Transverse colon (tissue), 4 donors: ENCODE results near the gene SOCS1. TPM values are rescaled to one million over a fixed set of nuclear protein-coding genes. Genes with fewer than 3 reads are reported as not detected.

ENCODE experiments used
- DNase-seq: peaks from one replicate; pipeline ENCODE4 v3.0.0-alpha.2; 2019
- H3K27ac ChIP-seq, 4 donors: fragments of 200-600 bp; sonication (generic); 2 replicates each; pipeline ENCODE4 v1.5.1; 2016 to 2018; ENCODE audit warnings: inconsistent platforms in 4 of 4
- H3K27me3 ChIP-seq: fragments of 200-600 bp; sonication (generic); 2 replicates; pipeline ENCODE4 v1.5.1; 2017; ENCODE audit warnings: inconsistent platforms
- H3K36me3 ChIP-seq, 4 donors: fragments of 200-600 bp; sonication (generic); 2 replicates each; pipeline ENCODE4 v1.5.1; 2017 to 2019; ENCODE audit warnings: inconsistent platforms in 4 of 4
- H3K4me1 ChIP-seq, 4 donors: fragments of 200-600 bp; sonication (generic); 2 replicates each; pipeline ENCODE4 v1.5.1; 2017 to 2020; ENCODE audit warnings: inconsistent platforms in 4 of 4
- H3K4me3 ChIP-seq, 4 donors: fragments of 200-600 bp; sonication (generic); 1 replicate in 1 of 4; 2 replicates in 3 of 4; pipeline versions ENCODE4 v1.5.1 to v1.6.1; 2017 to 2019; ENCODE audit warnings: inconsistent platforms in 4 of 4
- H3K9me3 ChIP-seq, 2 donors: fragments of 200-600 bp; sonication (generic); 2 replicates each; pipeline ENCODE4 v1.5.1; 2017 to 2019; ENCODE audit warnings: inconsistent platforms in 2 of 2
- CTCF ChIP-seq, 5 experiments: fragments of 200-600 bp in 3 of 5; fragments of 450-650 bp in 2 of 5; sonication (generic) in 3 of 5; IDR thresholded peaks; 1 replicate in 2 of 5; 2 replicates in 3 of 5; pipeline ENCODE4 v1.5.1; 2016 to 2017; ENCODE audit warnings: antibody characterized with exemption in 5 of 5, inconsistent platforms in 3 of 5, mild to moderate bottlenecking in 2 of 5, moderate library complexity in 1 of 5
- EP300 ChIP-seq: sonication (generic); formaldehyde crosslinking; IDR thresholded peaks from one replicate; pipeline ENCODE4 v1.6.1; 2017; ENCODE audit warnings: antibody characterized with exemption, low read depth
- POLR2A ChIP-seq: fragments of 450-650 bp; IDR thresholded peaks from one replicate; pipeline ENCODE4 v1.6.1; 2016; ENCODE audit warnings: antibody characterized with exemption, mild to moderate bottlenecking, moderate library complexity
- POLR2AphosphoS5 ChIP-seq, 3 donors: sonication (generic); formaldehyde crosslinking; IDR thresholded peaks; one replicate each; pipeline ENCODE4 v1.6.1; 2016; ENCODE audit warnings: antibody characterized with exemption in 3 of 3
- WGBS, 2 donors: methylation state at CpG; one replicate each; pipeline ENCODE4 v1.1.5; 2018; ENCODE audit warnings: low coverage in 1 of 2; 5-methylcytosine and 5-hydroxymethylcytosine counted together
- in situ Hi-C, 4 donors: fragments of 200-750 bp; cut with MboI; loops; one replicate each; pipeline versions ENCODE4 v1.15.0 to v1.15.1; 2017; ENCODE audit warnings: low sequenced_read_pairs in 3 of 4, low pct_ligation_motif_present in 1 of 4, low pct_unique_long_range_greater_than_20kb in 1 of 4
- intact Hi-C: fragments of 100-400 bp; cut with DNase I; formaldehyde crosslinking; loops from one replicate; pipeline ENCODE4 v1.15.1; 2023; ENCODE audit warnings: low total_unique reads
- total RNA-seq, 4 donors: library from RNA; depleted of rRNA; stranded (reverse); fragments of >200 nt; gene quantifications; one replicate each; pipeline ENCODE4 v1.1.0, GENCODE V29; 2016

The SOCS1 gene
- total RNA-seq, 4 donors from 2014 or later: 2.2 to 17.6 (median 10.8) TPM

DNA sequence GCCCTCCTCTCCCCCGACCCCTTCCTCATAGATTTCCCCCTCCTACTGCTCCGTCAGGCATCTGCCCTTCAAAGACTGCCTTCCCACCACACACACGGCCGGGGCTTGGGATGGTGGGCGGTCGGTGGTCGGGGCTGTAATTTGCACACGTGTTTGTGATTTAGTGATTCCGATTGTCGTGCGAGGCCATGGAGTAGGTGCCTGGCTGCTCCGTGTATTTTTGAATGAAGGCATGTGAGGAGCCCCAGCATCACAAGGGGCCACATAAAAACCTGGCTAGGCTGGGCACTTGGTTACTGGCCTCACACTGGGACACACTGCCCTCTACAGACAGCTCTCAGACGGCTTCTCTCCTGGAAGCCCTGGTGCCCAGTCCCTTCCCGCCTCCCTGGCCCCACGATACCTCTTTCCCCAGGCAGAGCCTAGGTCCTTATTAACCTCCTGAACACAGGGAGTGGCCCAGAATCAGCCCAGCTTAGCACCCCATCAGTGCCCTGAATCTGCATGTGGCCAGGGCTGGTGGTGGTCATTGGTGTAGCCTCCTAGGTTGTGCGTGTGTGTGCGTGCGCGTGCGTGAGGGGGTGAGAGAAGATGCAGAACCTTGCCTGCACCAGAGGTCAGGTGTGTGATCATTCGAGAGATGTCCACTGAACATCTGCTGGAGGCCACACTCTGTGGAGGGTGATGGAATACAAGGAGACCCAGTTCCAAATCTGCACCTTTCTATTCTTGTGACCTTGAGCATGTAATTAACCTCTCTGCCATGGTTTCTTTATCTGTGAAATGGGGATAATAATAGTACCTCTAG lies 1.3 kb upstream of the SOCS1 start:
- Histone ChIP-seq H3K4me1 (peaks cover 16 to 46% (median 35%) of the 10 kb centered on the region in 4 donors), H3K36me3 (no peaks in the 10 kb centered on the region), H3K9me3 (no peaks in the 10 kb centered on the region), H3K4me3 (peak overlapping the region in 3 of 4 donors; percentile 78 to 96 (median 84)), H3K27me3 (no peaks in the 10 kb centered on the region), H3K27ac (peak overlapping the region; percentile 96 to 99 (median 98))
- WGBS, 2 donors: 26% methylated on average over 21 of the region's 21 CpGs; no CpG with 5 or more reads in 1 of the 2 donors
- intact Hi-C loops: loop anchor here (10.0 kb wide), 3 partner anchors 97 to 183 kb away; no protein-coding TSS in a partner anchor
- in situ Hi-C loops: loop anchor here (5.0 to 25.0 kb wide), 3 partner anchors 105 to 293 kb away; no protein-coding TSS in a partner anchor
- peak; percentile 86 for DNase-seq
- TF ChIP-seq CTCF (IDR thresholded peaks at IDR 0.05) (peak; percentile 57 to 74 (median 68)), EP300 (no peak)

- WGBS, 2 donors: 2% methylated on average over 25 of the region's 32 CpGs; no CpG with 5 or more reads in 1 of the 2 donors
- in situ Hi-C loops (loop anchor here (5.0 to 25.0 kb wide), 3 partner anchors 106 to 292 kb away; no protein-coding TSS in a partner anchor), intact Hi-C loops (loop anchor here (10.0 kb wide), 3 partner anchors 98 to 182 kb away; no protein-coding TSS in a partner anchor)
Measured at GRCh38 chr16:11256661-11257130, 692 bp upstream of the SOCS1 start.

GRCh38 chr16:11254913-11255736 lies 879 bp downstream of the SOCS1 start:
- WGBS, 2 donors: 1% methylated on average over 79 of the region's 105 CpGs; no CpG with 5 or more reads in 1 of the 2 donors
- intact Hi-C loops (loop anchor here (1.0 to 10.0 kb wide), 4 partner anchors 100 to 282 kb away; no protein-coding TSS in a partner anchor), in situ Hi-C loops (loop anchor here (5.0 to 25.0 kb wide), 3 partner anchors 107 to 290 kb away; no protein-coding TSS in a partner anchor)
- Histone ChIP-seq H3K9me3 (no peaks in the 10 kb centered on the region), H3K4me3 (peak overlapping the region; percentile 74 to 96 (median 81)), H3K36me3 (no peaks in the 10 kb centered on the region), H3K27ac (peak overlapping the region; percentile 96 to 99 (median 98)), H3K27me3 (no peaks in the 10 kb centered on the region), H3K4me1 (peaks cover 16 to 44% (median 35%) of the 10 kb centered on the region in 4 donors)
- DNase-seq: peak; percentile 60
- TF ChIP-seq EP300: no peak
- TF ChIP-seq POLR2A: no peak
- TF ChIP-seq CTCF (IDR thresholded peaks at IDR 0.05): peak in 2 of 5 experiments; percentile 15 to 32
- peak in 1 of 3 donors; percentile 6 for TF ChIP-seq POLR2AphosphoS5 (IDR thresholded peaks at IDR 0.05)

More at GRCh38 chr16:11256661-11257130, 692 bp upstream of the SOCS1 start:
- DNase-seq: peak; percentile 70
- Histone ChIP-seq H3K27ac (peak overlapping the region; percentile 96 to 99 (median 98)), H3K27me3 (no peaks in the 10 kb centered on the region), H3K4me3 (peak overlapping the region; percentile 74 to 96 (median 81)), H3K36me3 (no peaks in the 10 kb centered on the region), H3K9me3 (no peaks in the 10 kb centered on the region), H3K4me1 (peaks cover 16 to 44% (median 35%) of the 10 kb centered on the region in 4 donors)
- TF ChIP-seq EP300 (no peak), POLR2AphosphoS5 (IDR thresholded peaks at IDR 0.05) (no peak), POLR2A (no peak), CTCF (IDR thresholded peaks at IDR 0.05) (no peak)
